ENCODE results near the gene PDZD2. TPM values are rescaled to one million over a fixed set of nuclear protein-coding genes. Genes with fewer than 3 reads are reported as not detected.

PDZD2 gene
- total RNA-seq, 2 experiments from 2014 or later, result 1.3 to 1.8 TPM

DNA sequence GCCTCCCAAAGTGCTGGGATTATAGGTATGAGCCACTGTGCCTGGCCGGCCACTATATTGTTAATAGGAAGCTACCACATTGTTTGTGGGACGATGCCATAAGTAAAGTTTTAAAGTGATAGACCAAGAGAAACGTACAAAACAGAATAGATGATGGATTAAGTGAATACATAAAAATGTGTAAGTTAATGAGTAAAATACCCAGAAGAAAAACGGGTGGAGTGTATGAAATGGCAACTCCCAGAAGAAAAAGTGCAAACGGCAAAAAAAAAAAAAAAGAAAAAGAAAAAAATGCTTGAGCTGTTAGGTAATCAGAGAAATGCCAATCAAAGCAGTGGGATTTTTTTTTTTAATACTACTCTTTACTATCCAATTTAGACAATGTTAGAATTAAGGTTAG lies 246.0 kb downstream of the PDZD2 start:
- ATAC-seq (ENCODE audit: poor library complexity) (no peak), DNase-seq (no peak)
- no peak overlapping the region for H3K27ac ChIP-seq (ENCODE audit: low read depth in 1 of 2, low read length in 2 of 2)
- TF ChIP-seq CTCF (IDR thresholded peaks at IDR 0.05), result no peak
- H3K36me3 ChIP-seq (ENCODE audit: insufficient read depth, low read length), result no peaks in the 10 kb centered on the region
- H3K4me1 ChIP-seq (ENCODE audit: insufficient read depth, low read length), result no peaks in the 10 kb centered on the region
- Mint-ChIP-seq H3K9me3 (no peaks in the 10 kb centered on the region), H3K4me3 (no peak overlapping the region), H3K27me3 (no peaks in the 10 kb centered on the region), H3K36me3 (ENCODE audit: low read depth) (no peaks in the 10 kb centered on the region), H3K27ac (no peak overlapping the region), H3K4me1 (ENCODE audit: low read depth) (no peaks in the 10 kb centered on the region)
- H3K27me3 ChIP-seq (ENCODE audit: control insufficient read depth in 1 of 2, insufficient read depth in 2 of 2, low read length in 2 of 2), result no peaks in the 10 kb centered on the region
- ChIA-PET POLR2A (no interaction called here), CTCF (no interaction called here)
- intact Hi-C loops (cut with DNase I, micrococcal nuclease), result no loop called here
- no peaks in the 10 kb centered on the region for H3K9me3 ChIP-seq (ENCODE audit: control insufficient read depth in 1 of 2, insufficient read depth in 1 of 2, low read length in 2 of 2)
- H3K4me3 ChIP-seq (ENCODE audit: low read length), result no peak overlapping the region

GRCh38 chr5:31886206-31886605 lies 247.3 kb downstream of the PDZD2 start:
- TF ChIP-seq CTCF (IDR thresholded peaks at IDR 0.05), result no peak
- H3K9me3 Mint-ChIP-seq, result no peaks in the 10 kb centered on the region
- Histone ChIP-seq H3K9me3 (ENCODE audit: control insufficient read depth in 1 of 2, insufficient read depth in 1 of 2, low read length in 2 of 2) (no peaks in the 10 kb centered on the region), H3K4me3 (ENCODE audit: low read length) (no peak overlapping the region), H3K27ac (ENCODE audit: low read depth in 1 of 2, low read length in 2 of 2) (no peak overlapping the region), H3K4me1 (ENCODE audit: insufficient read depth, low read length) (no peaks in the 10 kb centered on the region), H3K36me3 (ENCODE audit: insufficient read depth, low read length) (no peaks in the 10 kb centered on the region), H3K27me3 (ENCODE audit: control insufficient read depth in 1 of 2, insufficient read depth in 2 of 2, low read length in 2 of 2) (peaks cover 0 to 2% of the 10 kb centered on the region in 2 experiments)
- DNase-seq (no peak), ATAC-seq (ENCODE audit: poor library complexity) (no peak)
- H3K27me3 Mint-ChIP-seq, result no peaks in the 10 kb centered on the region
- ChIA-PET CTCF (no interaction called here), POLR2A (no interaction called here)
- no peak overlapping the region for H3K27ac Mint-ChIP-seq
- no peak overlapping the region for H3K4me3 Mint-ChIP-seq
- intact Hi-C loops (cut with DNase I, micrococcal nuclease), result no loop called here
- H3K36me3 Mint-ChIP-seq (ENCODE audit: low read depth), result no peaks in the 10 kb centered on the region
- no peaks in the 10 kb centered on the region for H3K4me1 Mint-ChIP-seq (ENCODE audit: low read depth)

DNA sequence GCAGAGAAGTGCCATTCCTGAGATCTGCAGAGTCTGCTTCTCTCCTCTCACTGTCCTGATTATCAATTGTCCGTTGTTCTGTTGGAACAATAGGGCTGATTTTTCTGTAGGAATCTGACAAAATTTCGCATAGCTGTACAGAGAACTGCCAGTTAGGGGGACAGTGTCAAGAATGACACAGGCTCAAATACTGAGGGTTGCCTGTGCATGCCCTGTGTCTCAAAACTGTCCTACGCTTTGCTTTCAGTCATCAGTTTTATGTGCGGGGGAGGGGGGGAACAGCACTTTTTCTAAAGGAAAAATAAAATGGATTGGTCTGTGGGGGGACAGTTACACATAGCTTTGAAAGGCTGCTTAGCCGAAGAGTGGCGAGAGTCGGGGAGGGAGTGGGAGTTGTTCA lies 248.6 kb downstream of the PDZD2 start:
- Mint-ChIP-seq H3K9me3 (no peaks in the 10 kb centered on the region), H3K27ac (no peak overlapping the region), H3K4me1 (ENCODE audit: low read depth) (no peaks in the 10 kb centered on the region), H3K36me3 (ENCODE audit: low read depth) (no peaks in the 10 kb centered on the region), H3K4me3 (no peak overlapping the region), H3K27me3 (no peaks in the 10 kb centered on the region)
- H3K4me3 ChIP-seq (ENCODE audit: low read length), result no peak overlapping the region
- H3K27me3 ChIP-seq (ENCODE audit: control insufficient read depth in 1 of 2, insufficient read depth in 2 of 2, low read length in 2 of 2), result peaks cover 0 to 2% of the 10 kb centered on the region in 2 experiments
- ChIA-PET CTCF (no interaction called here), POLR2A (no interaction called here)
- H3K9me3 ChIP-seq (ENCODE audit: control insufficient read depth in 1 of 2, insufficient read depth in 1 of 2, low read length in 2 of 2), result no peaks in the 10 kb centered on the region
- H3K4me1 ChIP-seq (ENCODE audit: insufficient read depth, low read length), result no peaks in the 10 kb centered on the region
- no peak for TF ChIP-seq CTCF (IDR thresholded peaks at IDR 0.05)
- DNase-seq (no peak), ATAC-seq (ENCODE audit: poor library complexity) (no peak)
- no peak overlapping the region for H3K27ac ChIP-seq (ENCODE audit: low read depth in 1 of 2, low read length in 2 of 2)
- intact Hi-C loops (cut with DNase I, micrococcal nuclease), result no loop called here
- no peaks in the 10 kb centered on the region for H3K36me3 ChIP-seq (ENCODE audit: insufficient read depth, low read length)
